Measurements from ENCODE around the gene COL4A4. TPM values are rescaled to one million over a fixed set of nuclear protein-coding genes. Genes with fewer than 3 reads are reported as not detected.

The COL4A4 gene
- total and polyA plus RNA-seq, 8 donors: 0.75 to 5.7 (median 3.6) TPM

DNA sequence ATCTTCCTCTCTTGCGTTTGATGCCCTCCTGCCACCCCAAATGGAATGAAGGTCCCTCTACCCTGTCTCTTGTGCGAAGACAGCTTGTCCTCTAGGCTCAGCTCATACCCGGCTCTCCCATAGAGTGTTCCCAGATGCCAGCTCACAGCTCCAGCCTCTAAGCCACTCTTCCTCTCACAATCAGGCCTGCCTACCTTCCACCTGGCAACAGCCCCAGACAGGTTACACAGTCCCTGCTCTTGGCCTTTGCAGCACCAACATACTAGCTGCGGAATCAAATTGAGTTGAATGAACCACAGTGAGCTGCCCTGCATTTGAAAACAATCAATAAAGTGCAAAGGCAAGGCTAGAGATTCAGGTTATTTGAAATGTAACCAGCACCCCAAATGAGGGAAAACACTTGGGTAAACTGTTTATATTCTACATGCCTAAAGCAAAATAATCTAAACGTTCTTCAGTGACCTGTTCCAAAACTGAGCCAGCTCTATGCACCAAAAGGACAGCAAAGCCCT, 105.1 kb downstream of the COL4A4 start:
- DNase-seq (peak in 3 of 6 donors; percentile 30 to 47 (median 44)), ATAC-seq (peak; percentile 73 to 95 (median 82)), FAIRE-seq (no peak)
- intact Hi-C loops (cut with DNase I): no loop called here
- Histone ChIP-seq H3K27me3 (no peaks in the 10 kb centered on the region), H3K36me3 (no peaks in the 10 kb centered on the region), H3K4me3 (no peak overlapping the region), H3K9me3 (no peaks in the 10 kb centered on the region), H3K4me1 (no peaks in the 10 kb centered on the region), H3K27ac (no peak overlapping the region)
- WGBS, 2 donors: 67 to 72% methylated on average over 5 of the region's 5 CpGs
- TF ChIP-seq, protein P1, sequence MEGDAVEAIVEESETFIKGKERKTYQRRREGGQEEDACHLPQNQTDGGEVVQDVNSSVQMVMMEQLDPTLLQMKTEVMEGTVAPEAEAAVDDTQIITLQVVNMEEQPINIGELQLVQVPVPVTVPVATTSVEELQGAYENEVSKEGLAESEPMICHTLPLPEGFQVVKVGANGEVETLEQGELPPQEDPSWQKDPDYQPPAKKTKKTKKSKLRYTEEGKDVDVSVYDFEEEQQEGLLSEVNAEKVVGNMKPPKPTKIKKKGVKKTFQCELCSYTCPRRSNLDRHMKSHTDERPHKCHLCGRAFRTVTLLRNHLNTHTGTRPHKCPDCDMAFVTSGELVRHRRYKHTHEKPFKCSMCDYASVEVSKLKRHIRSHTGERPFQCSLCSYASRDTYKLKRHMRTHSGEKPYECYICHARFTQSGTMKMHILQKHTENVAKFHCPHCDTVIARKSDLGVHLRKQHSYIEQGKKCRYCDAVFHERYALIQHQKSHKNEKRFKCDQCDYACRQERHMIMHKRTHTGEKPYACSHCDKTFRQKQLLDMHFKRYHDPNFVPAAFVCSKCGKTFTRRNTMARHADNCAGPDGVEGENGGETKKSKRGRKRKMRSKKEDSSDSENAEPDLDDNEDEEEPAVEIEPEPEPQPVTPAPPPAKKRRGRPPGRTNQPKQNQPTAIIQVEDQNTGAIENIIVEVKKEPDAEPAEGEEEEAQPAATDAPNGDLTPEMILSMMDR (IDR thresholded peaks at IDR 0.05): no peak

DNA sequence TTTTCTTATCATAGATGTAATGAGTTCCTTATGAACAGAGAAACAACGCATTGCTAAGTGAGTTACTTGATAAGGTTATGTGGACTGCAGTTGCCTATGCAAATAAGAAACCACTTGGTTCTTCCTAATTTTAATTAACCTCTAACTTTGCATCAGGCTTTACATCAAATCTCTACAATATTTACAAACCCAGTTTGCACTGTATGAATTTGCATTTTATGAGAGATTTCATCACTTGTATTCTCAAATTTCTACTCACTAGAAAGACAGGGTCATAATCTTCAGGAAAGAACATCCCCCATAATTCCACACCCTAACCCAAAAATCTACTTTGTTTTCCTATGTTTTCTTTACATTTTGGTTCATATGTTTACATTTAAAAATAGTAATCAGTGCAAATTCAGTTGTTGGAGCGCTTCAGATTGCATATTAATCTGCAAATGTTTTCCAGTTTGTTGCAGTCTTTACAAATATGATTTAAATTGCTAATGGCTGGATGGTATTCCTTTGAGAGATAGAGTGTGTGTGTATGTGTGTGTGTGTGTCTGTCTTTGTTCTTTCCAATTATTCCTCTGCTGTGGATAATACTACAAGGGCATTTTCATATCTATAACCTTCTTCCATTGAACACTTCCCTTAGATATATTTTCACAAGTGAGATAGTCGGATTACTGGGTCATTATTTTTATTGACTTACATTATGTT, 106.1 kb downstream of the COL4A4 start:
- FAIRE-seq: no peak
- no peaks in the 10 kb centered on the region for H3K4me1 ChIP-seq
- WGBS, 2 donors: 51 to 54% methylated on average over 3 of the region's 3 CpGs
- ATAC-seq: no peak
- H3K4me3 ChIP-seq: no peak overlapping the region
- H3K9me3 ChIP-seq: no peaks in the 10 kb centered on the region
- H3K36me3 ChIP-seq: no peaks in the 10 kb centered on the region
- intact Hi-C loops (cut with DNase I): no loop called here
- no peak overlapping the region for H3K27ac ChIP-seq
- no peak for DNase-seq
- H3K27me3 ChIP-seq: no peaks in the 10 kb centered on the region
- TF ChIP-seq, protein P1 (IDR thresholded peaks at IDR 0.05): no peak

DNA sequence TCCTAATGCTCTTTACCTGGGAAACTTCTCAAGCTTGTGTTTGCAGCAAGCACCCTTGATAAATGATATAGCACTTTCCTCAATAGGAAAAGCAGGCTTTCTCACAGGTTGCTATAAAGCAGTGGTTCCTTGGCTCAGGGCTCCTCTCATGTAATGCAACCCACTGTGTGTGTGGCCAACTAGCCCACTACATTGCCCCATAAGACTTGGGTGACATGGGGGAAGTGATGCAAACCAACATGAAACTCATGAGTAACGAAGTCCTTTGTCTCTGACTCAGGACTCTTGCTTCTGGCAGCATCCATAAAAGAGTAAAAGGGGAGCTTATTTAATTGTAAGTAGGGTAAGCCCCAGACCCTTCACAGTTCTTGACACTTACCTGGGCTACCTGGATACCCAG, 106.9 kb downstream of the COL4A4 start:
- DNase-seq: no peak
- Histone ChIP-seq H3K27me3 (no peaks in the 10 kb centered on the region), H3K9me3 (no peaks in the 10 kb centered on the region), H3K36me3 (no peaks in the 10 kb centered on the region), H3K4me1 (no peaks in the 10 kb centered on the region), H3K4me3 (no peak overlapping the region), H3K27ac (no peak overlapping the region)
- ATAC-seq: no peak
- intact Hi-C loops (cut with DNase I): no loop called here
- no peak for FAIRE-seq
- WGBS, 2 donors: 90 to 91% methylated on average over 1 of the region's 1 CpG
- TF ChIP-seq, protein P1 (IDR thresholded peaks at IDR 0.05): no peak

DNA sequence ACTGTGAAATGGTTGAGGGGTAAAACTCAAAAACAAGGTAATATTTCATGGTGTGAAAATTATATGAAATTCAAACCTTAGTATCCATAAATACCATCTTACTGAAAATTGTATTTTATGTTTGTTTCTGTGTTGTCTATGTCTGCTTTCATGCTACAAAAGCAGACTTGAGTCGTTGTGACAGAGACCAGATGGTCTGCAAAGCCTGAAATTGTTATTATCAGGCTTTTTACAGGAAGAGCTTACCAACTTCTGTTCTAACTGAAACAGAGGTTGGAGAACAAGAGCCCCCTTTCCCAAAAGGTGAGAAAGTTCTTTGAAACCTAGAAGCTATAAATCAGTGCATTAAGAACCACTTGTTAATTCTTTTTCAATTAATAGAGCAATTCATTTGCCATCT, 110.0 kb downstream of the COL4A4 start:
- 65 to 70% methylated on average over 1 of the region's 1 CpG for WGBS, 2 donors
- TF ChIP-seq, protein P1 (IDR thresholded peaks at IDR 0.05): no peak
- Histone ChIP-seq H3K4me1 (no peaks in the 10 kb centered on the region), H3K4me3 (no peak overlapping the region), H3K27me3 (no peaks in the 10 kb centered on the region), H3K9me3 (no peaks in the 10 kb centered on the region), H3K36me3 (peaks cover 0 to 9% (median 0%) of the 10 kb centered on the region in 3 donors), H3K27ac (no peak overlapping the region)
- ATAC-seq: no peak
- no peak for DNase-seq
- FAIRE-seq: no peak
- intact Hi-C loops (cut with DNase I): no loop called here

DNA sequence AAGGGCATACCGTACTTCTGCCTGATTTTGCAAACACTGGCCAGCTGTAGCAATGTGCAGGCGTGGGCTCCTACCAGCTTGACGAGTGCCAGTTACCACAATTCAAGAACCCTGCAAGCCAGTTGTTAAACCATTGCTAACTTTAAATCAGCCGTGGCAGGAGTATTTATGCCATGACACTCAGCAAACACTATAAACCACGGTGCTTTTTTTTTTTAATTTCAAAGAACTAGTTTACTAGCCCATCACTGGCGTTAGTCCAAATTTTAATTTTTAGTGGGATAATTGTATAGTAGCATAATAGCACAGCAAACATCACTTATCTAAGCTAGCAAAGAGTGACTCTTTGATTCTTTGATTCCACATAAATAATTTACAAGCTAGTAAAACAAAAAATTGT, 111.1 kb downstream of the COL4A4 start:
- no peak overlapping the region for H3K27ac ChIP-seq
- H3K27me3 ChIP-seq: no peaks in the 10 kb centered on the region
- FAIRE-seq (no peak), DNase-seq (no peak), ATAC-seq (peak in 2 of 4 donors; percentile 35 to 55)
- no peak overlapping the region for H3K4me3 ChIP-seq
- 19 to 33% methylated on average over 6 of the region's 6 CpGs for WGBS, 2 donors
- intact Hi-C loops (cut with DNase I): no loop called here
- H3K4me1 ChIP-seq: no peaks in the 10 kb centered on the region
- no peaks in the 10 kb centered on the region for H3K9me3 ChIP-seq
- peaks cover 0 to 9% (median 0%) of the 10 kb centered on the region in 3 donors for H3K36me3 ChIP-seq
- TF ChIP-seq, protein P1 (IDR thresholded peaks at IDR 0.05): no peak

Measured in pancreas (tissue), 10 donors.